GM12891 (cell line): ENCODE results near the gene ACSBG1.

Source experiments
- DNase-seq: peaks from one replicate; pipeline ENCODE4 v3.0.0; 2011; ENCODE audit warnings: low spot score; ENCODE audit not compliant: insufficient read length
- FAIRE-seq: peaks from 2 replicates; lab custom pipeline; 2011; peaks lifted over from hg19 to GRCh38; lab: Jason Lieb, UNC
- PAX5 ChIP-seq: IDR thresholded peaks from 2 replicates; pipeline ENCODE4 v1.6.1; 2011; ENCODE audit warnings: low read length, moderate library complexity, mild to moderate bottlenecking; ENCODE audit not compliant: insufficient read depth, severe bottlenecking
- POLR2A ChIP-seq: IDR thresholded peaks from 2 replicates; pipeline ENCODE4 v1.6.1; 2011; ENCODE audit warnings: low read depth, low read length, control low read depth
- POLR2AphosphoS5 ChIP-seq: IDR thresholded peaks from 2 replicates; pipeline ENCODE4 v1.6.1; 2011; ENCODE audit warnings: low read depth, low read length, control low read depth
- POU2F2 ChIP-seq: IDR thresholded peaks from 2 replicates; pipeline ENCODE4 v1.6.1; 2011; ENCODE audit warnings: low read depth, mild to moderate bottlenecking, control low read depth, low read length, moderate library complexity
- SPI1 ChIP-seq: IDR thresholded peaks from 2 replicates; pipeline ENCODE4 v1.6.1; 2011; ENCODE audit warnings: low read depth, low read length, control low read depth
- TAF1 ChIP-seq: IDR thresholded peaks from 2 replicates; pipeline ENCODE4 v1.6.1; 2011; ENCODE audit warnings: low read depth, low read length, control low read depth

Gene ACSBG1

DNA sequence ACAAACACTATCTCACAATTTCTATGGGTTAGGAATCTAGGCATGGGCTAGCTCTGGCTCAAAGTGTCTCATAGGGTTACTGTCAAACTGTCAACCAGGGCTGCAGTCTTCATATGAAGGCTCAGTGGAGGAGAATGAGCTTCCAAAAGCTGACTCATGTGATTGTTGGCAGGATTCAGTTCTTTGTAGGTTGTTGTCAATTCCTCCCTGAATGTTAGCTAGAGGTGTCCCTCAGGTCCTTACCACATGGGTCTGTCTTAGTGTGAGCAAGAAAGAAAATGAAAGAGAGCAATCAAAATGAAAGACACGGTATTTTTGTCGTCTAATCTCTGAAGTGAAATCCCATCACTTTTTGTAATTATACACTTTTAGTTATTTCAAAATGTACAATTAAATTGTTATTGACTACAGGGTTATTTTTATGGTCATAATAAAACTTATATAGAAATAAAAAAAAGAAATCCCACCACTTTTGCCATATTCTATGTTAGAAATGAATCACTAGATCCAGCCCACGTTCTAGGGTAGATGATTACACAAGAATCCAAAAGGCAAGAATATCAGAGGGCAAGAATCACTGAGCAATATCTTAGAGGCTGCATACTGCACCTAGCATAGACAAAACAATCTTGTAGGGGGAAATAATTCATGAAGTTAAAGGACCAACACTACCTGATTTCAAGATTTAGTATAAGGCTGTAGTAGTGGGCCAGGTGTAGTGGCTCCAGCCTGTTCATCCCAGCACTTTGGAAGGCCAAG lies 8.4 kb downstream of the ACSBG1 start:
- DNase-seq (no peak), FAIRE-seq (no peak)
- TF ChIP-seq SPI1: no peak
- no peak for TF ChIP-seq TAF1
- TF ChIP-seq POU2F2: no peak
- TF ChIP-seq PAX5: no peak
- TF ChIP-seq POLR2AphosphoS5: no peak
- no peak for TF ChIP-seq POLR2A

DNA sequence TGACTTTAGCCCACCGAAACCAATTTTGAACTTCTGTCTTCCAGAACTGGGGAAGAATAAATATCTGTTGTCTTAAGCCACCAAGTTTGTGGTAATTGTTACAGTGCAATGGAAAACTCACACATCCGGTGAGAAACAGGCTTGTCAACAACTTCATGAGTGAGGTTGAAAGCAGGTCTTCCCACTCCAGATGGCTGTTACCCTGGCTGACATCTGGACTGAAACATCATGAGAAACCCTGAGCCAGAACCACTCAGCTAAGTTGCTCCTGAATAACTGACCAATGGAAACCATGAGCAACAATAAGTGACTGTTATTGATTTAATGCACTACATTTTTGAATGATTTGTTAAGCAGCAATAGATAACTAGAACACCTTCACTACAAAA lies 10.3 kb downstream of the ACSBG1 start:
- TF ChIP-seq POLR2AphosphoS5: no peak
- no peak for FAIRE-seq
- DNase-seq: no peak

- DNase-seq: no peak
- FAIRE-seq: no peak
- TF ChIP-seq POLR2AphosphoS5: no peak
- TF ChIP-seq POLR2A: no peak
- TF ChIP-seq PAX5: no peak
- no peak for TF ChIP-seq SPI1
- TF ChIP-seq TAF1: no peak
- no peak for TF ChIP-seq POU2F2
These were observed 10.9 kb downstream of the ACSBG1 start for GRCh38 chr15:78223396-78224022.

- no peak for FAIRE-seq
- TF ChIP-seq SPI1 (no peak), POU2F2 (no peak), POLR2AphosphoS5 (no peak), PAX5 (no peak), POLR2A (no peak), TAF1 (no peak)
These were observed 11.5 kb downstream of the ACSBG1 start for GRCh38 chr15:78222745-78223395.

GRCh38 chr15:78220713-78221112 lies 13.7 kb downstream of the ACSBG1 start:
- FAIRE-seq (no peak), DNase-seq (no peak)
- TF ChIP-seq POLR2AphosphoS5 (no peak), TAF1 (no peak), SPI1 (no peak), PAX5 (no peak), POU2F2 (no peak), POLR2A (no peak)

More at GRCh38 chr15:78222745-78223395, 11.5 kb downstream of the ACSBG1 start:
- DNase-seq: no peak

DNA sequence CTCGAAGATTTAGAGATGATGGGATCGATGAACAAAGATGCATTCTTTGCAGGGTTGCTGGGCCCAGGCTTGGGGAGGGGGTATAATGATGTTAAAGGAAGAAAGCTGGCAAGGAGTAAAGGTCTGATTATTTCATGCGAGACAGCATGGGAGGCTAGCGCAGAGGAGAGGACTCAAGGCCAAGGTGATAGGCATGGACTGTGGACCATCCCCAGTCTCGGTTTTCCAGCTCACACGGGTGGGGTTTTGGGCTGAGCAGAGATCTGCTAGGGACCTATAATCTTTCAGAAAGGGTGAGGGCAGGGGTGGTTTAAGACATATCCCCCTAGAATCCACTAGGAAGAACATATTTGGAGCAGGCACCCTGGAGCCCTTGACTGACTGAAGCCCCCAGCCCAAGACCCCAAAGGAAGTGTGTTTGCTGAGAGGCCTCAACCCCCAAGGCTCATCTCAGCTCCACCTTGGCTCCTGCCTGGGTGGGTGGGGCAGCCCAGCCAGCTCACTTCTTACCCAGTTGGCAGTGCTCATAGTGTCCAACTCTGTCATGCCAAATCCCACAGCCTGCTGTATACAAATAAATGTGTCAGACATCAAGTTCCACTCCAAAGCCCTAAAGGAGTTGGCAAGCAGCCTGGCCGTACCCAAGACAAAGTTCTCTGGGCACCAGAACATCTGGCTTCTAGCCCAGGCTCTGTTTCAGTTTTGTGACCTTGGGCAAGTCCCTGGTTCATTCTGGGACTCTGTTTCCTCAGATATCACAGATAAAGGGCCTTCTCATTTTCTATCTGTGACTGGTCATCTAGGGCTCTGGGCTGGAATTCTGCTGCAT lies 17.9 kb downstream of the ACSBG1 start:
- no peak for DNase-seq
- TF ChIP-seq POLR2A (no peak), POU2F2 (no peak), TAF1 (no peak), SPI1 (no peak)
- FAIRE-seq: no peak

DNA sequence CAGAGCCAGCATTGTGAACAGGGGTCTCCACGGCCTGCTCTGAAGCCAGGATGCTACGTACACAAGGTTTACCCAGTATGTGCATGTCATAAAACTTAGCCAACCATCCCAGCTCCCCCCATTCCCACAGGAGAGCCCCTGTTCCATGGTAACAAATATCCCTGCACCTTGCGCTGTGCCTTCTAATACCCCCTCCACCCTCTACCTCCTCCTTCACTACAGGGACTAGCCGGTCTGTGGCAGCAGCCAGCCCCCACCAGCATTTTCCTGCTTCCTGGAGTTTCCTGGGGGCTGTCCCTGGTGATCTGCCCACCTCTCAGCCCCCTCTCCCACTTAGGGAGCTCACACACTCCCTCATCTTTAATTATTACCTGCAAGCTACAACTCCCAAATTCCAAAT lies 20.4 kb downstream of the ACSBG1 start:
- no peak for TF ChIP-seq PAX5
- TF ChIP-seq POLR2A: no peak
- TF ChIP-seq POU2F2: no peak
- no peak for TF ChIP-seq TAF1
- no peak for TF ChIP-seq SPI1
- TF ChIP-seq POLR2AphosphoS5: no peak
- DNase-seq (no peak), FAIRE-seq (no peak)

- FAIRE-seq: no peak
- DNase-seq: no peak
These were observed 21.0 kb downstream of the ACSBG1 start for GRCh38 chr15:78213425-78213750.

DNA sequence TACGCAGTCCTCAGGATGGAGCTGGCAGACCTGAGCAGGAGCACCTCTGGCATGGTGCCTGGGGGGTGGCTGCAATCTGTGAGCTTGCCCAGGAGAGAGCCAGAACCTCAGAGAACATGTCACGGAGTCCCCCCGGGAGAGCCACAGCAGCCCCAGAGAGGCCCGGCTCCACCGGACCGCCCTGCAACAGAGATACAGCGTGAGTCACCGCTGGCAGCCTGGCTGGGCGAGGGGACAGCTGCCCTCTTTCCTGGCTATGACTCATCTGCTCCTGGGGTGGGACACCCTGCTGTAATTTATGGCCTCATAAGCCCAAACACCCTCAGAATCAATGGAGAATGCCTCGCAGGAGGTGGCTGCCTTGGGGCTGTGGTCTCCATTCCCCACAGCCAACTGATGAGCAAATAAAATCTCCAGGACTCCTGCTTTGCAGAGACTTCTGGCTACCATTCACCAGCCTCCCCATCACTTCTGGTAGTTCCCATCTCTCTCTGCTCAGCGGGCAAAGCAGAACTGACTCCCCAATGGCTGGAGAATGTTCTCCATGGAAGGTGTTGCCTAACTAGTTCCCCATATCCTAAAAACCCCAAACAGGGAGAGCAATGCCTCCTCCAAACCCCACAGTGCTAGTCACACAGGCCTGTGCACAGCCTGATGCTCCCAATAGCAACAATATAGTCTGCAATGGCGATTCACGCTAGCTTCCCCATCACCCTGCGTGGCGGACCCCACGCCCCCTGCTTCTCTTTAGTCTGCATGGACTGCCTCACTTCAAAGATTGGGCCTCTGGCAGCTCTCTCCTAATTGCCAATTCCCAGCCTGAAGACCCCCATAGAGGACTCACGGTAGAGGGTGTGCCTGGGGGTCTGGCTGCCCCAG lies 21.6 kb downstream of the ACSBG1 start:
- TF ChIP-seq PAX5 (no peak), POLR2AphosphoS5 (no peak), POU2F2 (no peak), SPI1 (no peak), POLR2A (no peak), TAF1 (no peak)
- FAIRE-seq: no peak
- no peak for DNase-seq

More at GRCh38 chr15:78213425-78213750, 21.0 kb downstream of the ACSBG1 start:
- TF ChIP-seq TAF1 (no peak), PAX5 (no peak)
